Embryonic facial prominence (tissue), 1 donor: ENCODE measurements around the gene KIF12.
"Not testable (repeated sequence)": the region's sequence is repeated elsewhere in the genome, so short reads cannot be mapped to it uniquely, and the experiment has no call there.

Experiments used
- DNase-seq: peaks from one replicate; pipeline ENCODE4 v3.0.0-alpha.2; 2016; ENCODE audit errors: extremely low spot score

KIF12 gene

GRCh38 chr9:114048533-114049415 is 50.3 kb downstream of the KIF12 start:
- no peak for DNase-seq

GRCh38 chr9:114047717-114048116 is 51.4 kb downstream of the KIF12 start:
- DNase-seq, result no peak

GRCh38 chr9:114046875-114047274 is 52.2 kb downstream of the KIF12 start:
- no peak for DNase-seq

- no peak for DNase-seq
Observed at GRCh38 chr9:114046237-114046755, 52.8 kb downstream of the KIF12 start.

- DNase-seq, result not testable (repeated sequence)
Observed at GRCh38 chr9:114043660-114044059, 55.4 kb downstream of the KIF12 start.
